Keratinocyte (primary cell): ENCODE results near the gene WDR93. TPM values are rescaled to one million over a fixed set of nuclear protein-coding genes. Genes with fewer than 3 reads are reported as not detected.

Experiments
- DNase-seq: peaks from one replicate; pipeline ENCODE4 v3.0.0-alpha.2; 2011; ENCODE audit warnings: low read depth, missing footprints, low spot score
- FAIRE-seq: peaks from 2 replicates; lab custom pipeline; 2011; peaks lifted over from hg19 to GRCh38; lab: Jason Lieb, UNC
- H2AFZ ChIP-seq: 2 replicates; pipeline ENCODE4 v1.6.0; 2012; ENCODE audit warnings: low read length, control low read depth, inconsistent platforms; ENCODE audit not compliant: control insufficient read depth
- H3K27ac ChIP-seq: 2 replicates; pipeline ENCODE4 v1.5.1; 2011; ENCODE audit warnings: low read length; ENCODE audit not compliant: control insufficient read depth, insufficient read depth
- H3K27me3 ChIP-seq: 3 replicates; pipeline ENCODE4 v1.6.0; 2011; ENCODE audit warnings: low read length; ENCODE audit not compliant: control insufficient read depth, insufficient read depth; ENCODE audit errors: extremely low read depth
- H3K36me3 ChIP-seq, 2 experiments: 2 replicates in 1 of 2; 3 replicates in 1 of 2; pipeline ENCODE4 v1.5.1; 2011; ENCODE audit warnings: low read length in 2 of 2, mild to moderate bottlenecking in 1 of 2; ENCODE audit not compliant: control insufficient read depth in 2 of 2, insufficient read depth in 2 of 2; ENCODE audit errors: extremely low read depth in 1 of 2
- H3K4me1 ChIP-seq: 3 replicates; pipeline ENCODE4 v1.5.1; 2011; ENCODE audit warnings: low read length; ENCODE audit not compliant: control insufficient read depth, insufficient read depth; ENCODE audit errors: extremely low read depth
- H3K4me2 ChIP-seq: 3 replicates; pipeline ENCODE4 v1.6.0; 2011; ENCODE audit warnings: low read depth, low read length; ENCODE audit not compliant: control insufficient read depth, insufficient read depth; ENCODE audit errors: extremely low read depth
- H3K4me3 ChIP-seq, 3 experiments: fragments of 200-600 bp in 1 of 3; sonication (generic) in 1 of 3; 2 replicates in 2 of 3; 3 replicates in 1 of 3; pipeline ENCODE4 v1.5.1; 2011 to 2016; ENCODE audit warnings: low read length in 3 of 3, mild to moderate bottlenecking in 3 of 3, control low read depth in 2 of 3, inconsistent platforms in 1 of 3, low read depth in 1 of 3, mixed read lengths in 1 of 3, mixed run types in 1 of 3, moderate library complexity in 1 of 3; ENCODE audit not compliant: control insufficient read depth in 2 of 3, insufficient read depth in 2 of 3; ENCODE audit errors: extremely low read depth in 1 of 3
- H3K79me2 ChIP-seq: 2 replicates; pipeline ENCODE4 v1.6.0; 2012; ENCODE audit warnings: low read length; ENCODE audit not compliant: control insufficient read depth, insufficient read depth
- H3K9ac ChIP-seq: 3 replicates; pipeline ENCODE4 v1.6.0; 2011; ENCODE audit warnings: low read length; ENCODE audit not compliant: control insufficient read depth, insufficient read depth; ENCODE audit errors: extremely low read depth
- H3K9me1 ChIP-seq: 3 replicates; pipeline ENCODE4 v1.6.0; 2011; ENCODE audit warnings: low read length; ENCODE audit not compliant: control insufficient read depth, insufficient read depth; ENCODE audit errors: extremely low read depth
- H3K9me3 ChIP-seq: 2 replicates; pipeline ENCODE4 v1.5.1; 2012; ENCODE audit warnings: low read depth, low read length; ENCODE audit not compliant: control insufficient read depth
- H4K20me1 ChIP-seq: 3 replicates; pipeline ENCODE4 v1.6.0; 2011; ENCODE audit warnings: low read length; ENCODE audit not compliant: control insufficient read depth, insufficient read depth; ENCODE audit errors: extremely low read depth
- EZH2 ChIP-seq: IDR thresholded peaks from one replicate; pipeline ENCODE4 v1.6.1; 2012; ENCODE audit warnings: inconsistent platforms, mild to moderate bottlenecking, low read length, moderate library complexity
- dilution Hi-C: fragments of 300-500 bp; cut with MboI; formaldehyde crosslinking; loops from one replicate; pipeline ENCODE4 v1.7.0; 2020; ENCODE audit warnings: low sequenced_read_pairs; ENCODE audit not compliant: extremely low pct_ligation_motif_present
- polyA plus RNA-seq, 5 experiments: library from polyadenylated mRNA; depleted of rRNA in 3 of 5; stranded (reverse) in 3 of 5; stranded (forward) in 1 of 5; unstranded in 1 of 5; fragments of >200 nt; gene quantifications; 1 replicate in 1 of 5; 2 replicates in 3 of 5; 3 replicates in 1 of 5; pipeline versions ENCODE4 v1.2.1 to v1.2.3, GENCODE V29; 2011 to 2012; ENCODE audit warnings: missing spikeins in 2 of 5, low read depth in 1 of 5, low replicate concordance in 1 of 5
- TF ChIP-seq, protein P1 (sequence below), 3 experiments: IDR thresholded peaks in 1 of 3; conservative IDR thresholded peaks in 1 of 3; optimal IDR thresholded peaks in 1 of 3; 2 replicates in 2 of 3; 3 replicates in 1 of 3; pipeline versions ENCODE3 to v1.5.1; 2011; ENCODE audit warnings: low read length in 3 of 3, mild to moderate bottlenecking in 3 of 3, moderate library complexity in 2 of 3, control low read depth in 1 of 3, inconsistent platforms in 1 of 3; ENCODE audit not compliant: insufficient read depth in 2 of 3; ENCODE audit errors: extremely low read depth in 1 of 3

WDR93 gene
- polyA plus RNA-seq, 1 donor (not counting 4 experiments of a cell fraction or from before 2014, with no cell fraction given): 0.05 TPM

DNA sequence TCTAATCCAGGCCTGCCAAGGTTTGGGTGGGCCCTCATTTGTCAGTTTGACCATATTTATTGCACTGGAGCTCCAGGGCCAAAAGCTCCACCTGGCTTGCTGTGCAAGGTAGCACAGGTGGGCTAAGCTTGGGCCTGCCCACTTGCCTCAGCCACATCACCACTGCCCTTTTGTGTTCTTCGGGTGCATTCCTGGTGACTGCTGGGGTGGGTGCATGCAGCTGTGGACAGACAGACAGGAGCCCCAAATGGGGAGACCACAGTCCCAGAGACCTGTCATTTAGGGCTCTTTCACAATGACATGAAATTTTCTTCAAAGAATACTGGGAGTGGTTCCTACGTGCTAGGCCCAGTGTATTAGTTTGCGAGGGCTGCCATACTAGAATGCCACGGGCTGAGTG, 88.2 kb downstream of the WDR93 start:
- Histone ChIP-seq H3K4me1 (peaks cover 51% of the 10 kb centered on the region), H3K36me3 (no peaks in the 10 kb centered on the region), H3K4me2 (no peak overlapping the region), H3K27me3 (no peaks in the 10 kb centered on the region), H3K4me3 (no peak overlapping the region), H3K79me2 (no peaks in the 10 kb centered on the region), H3K9me1 (peaks cover 2% of the 10 kb centered on the region), H4K20me1 (no peaks in the 10 kb centered on the region), H3K27ac (no peak overlapping the region), H2AFZ (no peak overlapping the region), H3K9me3 (no peaks in the 10 kb centered on the region), H3K9ac (no peak overlapping the region)
- no peak for DNase-seq
- no peak for TF ChIP-seq EZH2
- TF ChIP-seq, protein P1, sequence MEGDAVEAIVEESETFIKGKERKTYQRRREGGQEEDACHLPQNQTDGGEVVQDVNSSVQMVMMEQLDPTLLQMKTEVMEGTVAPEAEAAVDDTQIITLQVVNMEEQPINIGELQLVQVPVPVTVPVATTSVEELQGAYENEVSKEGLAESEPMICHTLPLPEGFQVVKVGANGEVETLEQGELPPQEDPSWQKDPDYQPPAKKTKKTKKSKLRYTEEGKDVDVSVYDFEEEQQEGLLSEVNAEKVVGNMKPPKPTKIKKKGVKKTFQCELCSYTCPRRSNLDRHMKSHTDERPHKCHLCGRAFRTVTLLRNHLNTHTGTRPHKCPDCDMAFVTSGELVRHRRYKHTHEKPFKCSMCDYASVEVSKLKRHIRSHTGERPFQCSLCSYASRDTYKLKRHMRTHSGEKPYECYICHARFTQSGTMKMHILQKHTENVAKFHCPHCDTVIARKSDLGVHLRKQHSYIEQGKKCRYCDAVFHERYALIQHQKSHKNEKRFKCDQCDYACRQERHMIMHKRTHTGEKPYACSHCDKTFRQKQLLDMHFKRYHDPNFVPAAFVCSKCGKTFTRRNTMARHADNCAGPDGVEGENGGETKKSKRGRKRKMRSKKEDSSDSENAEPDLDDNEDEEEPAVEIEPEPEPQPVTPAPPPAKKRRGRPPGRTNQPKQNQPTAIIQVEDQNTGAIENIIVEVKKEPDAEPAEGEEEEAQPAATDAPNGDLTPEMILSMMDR (optimal IDR thresholded peaks at IDR 0.05 in 1 of 3, IDR thresholded peaks at IDR 0.05 in 1 of 3, conservative IDR thresholded peaks at IDR 0.05 in 1 of 3; ENCODE audit: extremely low read depth in 1 of 3, insufficient read depth in 2 of 3, low read length in 3 of 3): no peak
- dilution Hi-C loops: no loop called here
- FAIRE-seq: no peak

DNA sequence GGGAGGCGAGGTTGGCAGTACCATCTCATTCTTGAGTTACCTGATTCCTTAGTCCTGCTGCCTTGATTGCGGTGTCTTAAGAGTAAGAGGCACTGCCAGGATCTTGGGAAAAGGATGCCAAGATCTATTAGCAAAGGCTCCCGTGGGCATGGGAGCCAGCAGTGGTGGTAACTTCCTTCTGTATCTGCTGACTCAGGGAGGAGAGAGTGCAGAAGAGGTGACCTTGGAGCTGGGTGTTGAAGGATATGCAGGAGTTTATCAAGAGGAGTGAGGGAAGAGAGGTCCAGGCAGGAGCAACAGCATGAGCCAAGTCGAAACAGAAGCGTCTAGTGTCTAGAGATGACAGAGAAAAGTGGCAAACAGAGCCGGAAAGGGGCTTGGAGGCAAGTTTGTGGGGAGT, 90.0 kb downstream of the WDR93 start:
- peaks cover 2% of the 10 kb centered on the region for H3K9me1 ChIP-seq
- no peaks in the 10 kb centered on the region for H3K27me3 ChIP-seq
- DNase-seq: no peak
- H2AFZ ChIP-seq: peak overlapping the region; percentile 27
- H3K27ac ChIP-seq: peak overlapping the region; percentile 99
- no peaks in the 10 kb centered on the region for H3K79me2 ChIP-seq
- peaks cover 40% of the 10 kb centered on the region for H3K4me1 ChIP-seq
- peak overlapping the region; percentile 82 for H3K9ac ChIP-seq
- no peak overlapping the region for H3K4me2 ChIP-seq
- H4K20me1 ChIP-seq: no peaks in the 10 kb centered on the region
- H3K36me3 ChIP-seq: no peaks in the 10 kb centered on the region
- no peak overlapping the region for H3K4me3 ChIP-seq
- dilution Hi-C loops: no loop called here
- H3K9me3 ChIP-seq: no peaks in the 10 kb centered on the region
- TF ChIP-seq, protein P1 (optimal IDR thresholded peaks at IDR 0.05 in 1 of 3, IDR thresholded peaks at IDR 0.05 in 1 of 3, conservative IDR thresholded peaks at IDR 0.05 in 1 of 3; ENCODE audit: extremely low read depth in 1 of 3, insufficient read depth in 2 of 3, low read length in 3 of 3): no peak
- no peak for TF ChIP-seq EZH2
- no peak for FAIRE-seq
